GM18858 (cell line): ENCODE data around the gene ACADSB.

ENCODE experiments used
- ATAC-seq: cut with Tn5 transposase; IDR thresholded peaks from one replicate; pipeline ENCODE4 v1.9.1; 2021; ENCODE audit not compliant: unreplicated experiment

Gene ACADSB

GRCh38 chr10:123093489-123093888 lies 84.7 kb downstream of the ACADSB start:
- ATAC-seq: no peak

GRCh38 chr10:123096452-123096851 lies 87.6 kb downstream of the ACADSB start:
- no peak for ATAC-seq

GRCh38 chr10:123097039-123097438 lies 88.2 kb downstream of the ACADSB start:
- no peak for ATAC-seq

GRCh38 chr10:123100030-123100762 lies 91.4 kb downstream of the ACADSB start:
- ATAC-seq: no peak

- ATAC-seq: no peak
Observed at GRCh38 chr10:123101872-123102271, 93.1 kb downstream of the ACADSB start.

GRCh38 chr10:123102673-123103072 lies 93.9 kb downstream of the ACADSB start:
- no peak for ATAC-seq

GRCh38 chr10:123103944-123104343 lies 95.1 kb downstream of the ACADSB start:
- no peak for ATAC-seq
